ENCODE data around the gene DZIP1L. TPM values are rescaled to one million over a fixed set of nuclear protein-coding genes. Genes with fewer than 3 reads are reported as not detected.

Gene DZIP1L
- total RNA-seq, 1 experiment from 2014 or later, result 11.1 TPM

DNA sequence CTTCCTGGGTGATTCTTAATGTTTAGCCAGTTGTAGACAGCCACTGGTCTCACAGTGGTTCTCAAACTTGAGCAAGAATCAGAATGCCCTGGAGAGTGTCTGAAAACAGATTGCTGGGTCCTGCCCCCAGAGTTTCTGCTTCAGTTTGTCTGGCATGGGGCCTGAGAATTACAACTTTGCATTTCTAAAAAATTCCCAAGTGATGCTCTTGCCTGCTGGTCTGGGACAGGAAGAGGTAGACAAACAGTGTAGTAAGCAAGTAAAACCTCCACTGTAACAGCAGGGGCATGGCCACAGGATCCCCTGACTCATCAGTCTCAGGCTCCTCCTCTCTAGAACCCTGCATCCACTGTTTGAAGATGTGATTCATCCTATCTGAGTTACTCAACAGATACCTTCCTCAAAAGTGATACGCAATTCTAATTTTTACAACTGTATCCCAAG lies 36.5 kb downstream of the DZIP1L start:
- H3K4me3 ChIP-seq (ENCODE audit: low read depth in 2 of 2, low read length in 2 of 2), result no peak overlapping the region
- ChIA-PET CTCF (no interaction called here), POLR2A (no interaction called here)
- TF ChIP-seq SIN3A (IDR thresholded peaks at IDR 0.05; ENCODE audit: borderline replicate concordance, insufficient read depth, low read depth, low read length), result no peak
- TF ChIP-seq, protein P1, sequence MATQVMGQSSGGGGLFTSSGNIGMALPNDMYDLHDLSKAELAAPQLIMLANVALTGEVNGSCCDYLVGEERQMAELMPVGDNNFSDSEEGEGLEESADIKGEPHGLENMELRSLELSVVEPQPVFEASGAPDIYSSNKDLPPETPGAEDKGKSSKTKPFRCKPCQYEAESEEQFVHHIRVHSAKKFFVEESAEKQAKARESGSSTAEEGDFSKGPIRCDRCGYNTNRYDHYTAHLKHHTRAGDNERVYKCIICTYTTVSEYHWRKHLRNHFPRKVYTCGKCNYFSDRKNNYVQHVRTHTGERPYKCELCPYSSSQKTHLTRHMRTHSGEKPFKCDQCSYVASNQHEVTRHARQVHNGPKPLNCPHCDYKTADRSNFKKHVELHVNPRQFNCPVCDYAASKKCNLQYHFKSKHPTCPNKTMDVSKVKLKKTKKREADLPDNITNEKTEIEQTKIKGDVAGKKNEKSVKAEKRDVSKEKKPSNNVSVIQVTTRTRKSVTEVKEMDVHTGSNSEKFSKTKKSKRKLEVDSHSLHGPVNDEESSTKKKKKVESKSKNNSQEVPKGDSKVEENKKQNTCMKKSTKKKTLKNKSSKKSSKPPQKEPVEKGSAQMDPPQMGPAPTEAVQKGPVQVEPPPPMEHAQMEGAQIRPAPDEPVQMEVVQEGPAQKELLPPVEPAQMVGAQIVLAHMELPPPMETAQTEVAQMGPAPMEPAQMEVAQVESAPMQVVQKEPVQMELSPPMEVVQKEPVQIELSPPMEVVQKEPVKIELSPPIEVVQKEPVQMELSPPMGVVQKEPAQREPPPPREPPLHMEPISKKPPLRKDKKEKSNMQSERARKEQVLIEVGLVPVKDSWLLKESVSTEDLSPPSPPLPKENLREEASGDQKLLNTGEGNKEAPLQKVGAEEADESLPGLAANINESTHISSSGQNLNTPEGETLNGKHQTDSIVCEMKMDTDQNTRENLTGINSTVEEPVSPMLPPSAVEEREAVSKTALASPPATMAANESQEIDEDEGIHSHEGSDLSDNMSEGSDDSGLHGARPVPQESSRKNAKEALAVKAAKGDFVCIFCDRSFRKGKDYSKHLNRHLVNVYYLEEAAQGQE (IDR thresholded peaks at IDR 0.05; ENCODE audit: insufficient read depth in 1 of 2, low read depth in 2 of 2, low read length in 1 of 2), result no peak
- TF ChIP-seq TCF7L2 (IDR thresholded peaks at IDR 0.05; ENCODE audit: low read depth, low read length), result no peak
- TF ChIP-seq, protein P2, sequence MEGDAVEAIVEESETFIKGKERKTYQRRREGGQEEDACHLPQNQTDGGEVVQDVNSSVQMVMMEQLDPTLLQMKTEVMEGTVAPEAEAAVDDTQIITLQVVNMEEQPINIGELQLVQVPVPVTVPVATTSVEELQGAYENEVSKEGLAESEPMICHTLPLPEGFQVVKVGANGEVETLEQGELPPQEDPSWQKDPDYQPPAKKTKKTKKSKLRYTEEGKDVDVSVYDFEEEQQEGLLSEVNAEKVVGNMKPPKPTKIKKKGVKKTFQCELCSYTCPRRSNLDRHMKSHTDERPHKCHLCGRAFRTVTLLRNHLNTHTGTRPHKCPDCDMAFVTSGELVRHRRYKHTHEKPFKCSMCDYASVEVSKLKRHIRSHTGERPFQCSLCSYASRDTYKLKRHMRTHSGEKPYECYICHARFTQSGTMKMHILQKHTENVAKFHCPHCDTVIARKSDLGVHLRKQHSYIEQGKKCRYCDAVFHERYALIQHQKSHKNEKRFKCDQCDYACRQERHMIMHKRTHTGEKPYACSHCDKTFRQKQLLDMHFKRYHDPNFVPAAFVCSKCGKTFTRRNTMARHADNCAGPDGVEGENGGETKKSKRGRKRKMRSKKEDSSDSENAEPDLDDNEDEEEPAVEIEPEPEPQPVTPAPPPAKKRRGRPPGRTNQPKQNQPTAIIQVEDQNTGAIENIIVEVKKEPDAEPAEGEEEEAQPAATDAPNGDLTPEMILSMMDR (IDR thresholded peaks at IDR 0.05), result no peak
- no peak for TF ChIP-seq POLR2AphosphoS5 (IDR thresholded peaks at IDR 0.05; ENCODE audit: low read depth, low read length)
- H3K4me1 ChIP-seq (ENCODE audit: control insufficient read depth, insufficient read depth, low read length), result peaks cover 12% of the 10 kb centered on the region
- in situ Hi-C loops (cut with HindIII; ENCODE audit: low pct_unique_long_range_greater_than_20kb, low sequenced_read_pairs) (no loop called here), intact Hi-C loops (cut with micrococcal nuclease; ENCODE audit: unreplicated experiment) (no loop called here)
- ATAC-seq (peak; percentile 43; the same call in 1 of the 2 replicates), DNase-seq (ENCODE audit: low read depth, low spot score) (no peak)
- BruUV-seq (replicated peaks), result no TSS peak
- no peaks in the 10 kb centered on the region for H3K9me3 ChIP-seq (ENCODE audit: control insufficient read depth, insufficient read depth, low read depth, low read length)
- H3K27ac ChIP-seq (ENCODE audit: low read length), result no peak overlapping the region
- no peaks in the 10 kb centered on the region for H3K27me3 ChIP-seq (ENCODE audit: control insufficient read depth, insufficient read depth, low read length)
- H3K36me3 ChIP-seq (ENCODE audit: control insufficient read depth, insufficient read depth, low read length), result no peaks in the 10 kb centered on the region

DNA sequence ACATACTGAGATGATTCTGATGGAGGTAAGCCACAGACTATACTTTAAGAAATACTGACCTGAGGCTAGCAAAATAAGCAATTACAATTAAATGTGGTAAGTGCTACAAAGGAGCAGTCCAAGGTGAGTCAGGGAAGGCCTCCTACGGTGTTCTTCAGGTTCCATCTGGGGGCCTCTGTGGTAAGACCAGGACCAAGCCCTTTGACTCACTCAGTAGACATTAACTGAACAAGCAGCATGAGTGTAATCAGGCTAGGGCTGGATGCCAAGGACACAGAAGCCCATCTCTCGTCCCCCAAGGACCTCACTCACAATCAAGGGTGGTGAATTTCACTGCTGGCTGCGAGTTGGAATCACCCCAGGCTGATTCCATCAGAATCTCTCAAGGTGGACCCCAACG lies 37.3 kb downstream of the DZIP1L start:
- Histone ChIP-seq H3K4me3 (ENCODE audit: low read depth in 2 of 2, low read length in 2 of 2) (no peak overlapping the region), H3K27ac (ENCODE audit: low read length) (no peak overlapping the region), H3K9me3 (ENCODE audit: control insufficient read depth, insufficient read depth, low read depth, low read length) (no peaks in the 10 kb centered on the region), H3K27me3 (ENCODE audit: control insufficient read depth, insufficient read depth, low read length) (no peaks in the 10 kb centered on the region), H3K36me3 (ENCODE audit: control insufficient read depth, insufficient read depth, low read length) (no peaks in the 10 kb centered on the region), H3K4me1 (ENCODE audit: control insufficient read depth, insufficient read depth, low read length) (peaks cover 12% of the 10 kb centered on the region)
- DNase-seq (ENCODE audit: low read depth, low spot score) (no peak), ATAC-seq (no peak)
- ChIA-PET CTCF (no interaction called here), POLR2A (no interaction called here)
- no TSS peak for BruUV-seq (replicated peaks)
- no peak for TF ChIP-seq POLR2AphosphoS5 (IDR thresholded peaks at IDR 0.05; ENCODE audit: low read depth, low read length)
- TF ChIP-seq SIN3A (IDR thresholded peaks at IDR 0.05; ENCODE audit: borderline replicate concordance, insufficient read depth, low read depth, low read length), result no peak
- no peak for TF ChIP-seq TCF7L2 (IDR thresholded peaks at IDR 0.05; ENCODE audit: low read depth, low read length)
- TF ChIP-seq, protein P2 (IDR thresholded peaks at IDR 0.05), result no peak
- TF ChIP-seq, protein P1 (IDR thresholded peaks at IDR 0.05; ENCODE audit: insufficient read depth in 1 of 2, low read depth in 2 of 2, low read length in 1 of 2), result no peak
- in situ Hi-C loops (cut with HindIII; ENCODE audit: low pct_unique_long_range_greater_than_20kb, low sequenced_read_pairs) (no loop called here), intact Hi-C loops (cut with micrococcal nuclease; ENCODE audit: unreplicated experiment) (no loop called here)

Measured in Panc1 (cell line).